Measurements from ENCODE around the gene IL16.
"Not testable (repeated sequence)": the region's sequence is repeated elsewhere in the genome, so short reads cannot be mapped to it uniquely, and the experiment has no call there.

The IL16 gene

DNA sequence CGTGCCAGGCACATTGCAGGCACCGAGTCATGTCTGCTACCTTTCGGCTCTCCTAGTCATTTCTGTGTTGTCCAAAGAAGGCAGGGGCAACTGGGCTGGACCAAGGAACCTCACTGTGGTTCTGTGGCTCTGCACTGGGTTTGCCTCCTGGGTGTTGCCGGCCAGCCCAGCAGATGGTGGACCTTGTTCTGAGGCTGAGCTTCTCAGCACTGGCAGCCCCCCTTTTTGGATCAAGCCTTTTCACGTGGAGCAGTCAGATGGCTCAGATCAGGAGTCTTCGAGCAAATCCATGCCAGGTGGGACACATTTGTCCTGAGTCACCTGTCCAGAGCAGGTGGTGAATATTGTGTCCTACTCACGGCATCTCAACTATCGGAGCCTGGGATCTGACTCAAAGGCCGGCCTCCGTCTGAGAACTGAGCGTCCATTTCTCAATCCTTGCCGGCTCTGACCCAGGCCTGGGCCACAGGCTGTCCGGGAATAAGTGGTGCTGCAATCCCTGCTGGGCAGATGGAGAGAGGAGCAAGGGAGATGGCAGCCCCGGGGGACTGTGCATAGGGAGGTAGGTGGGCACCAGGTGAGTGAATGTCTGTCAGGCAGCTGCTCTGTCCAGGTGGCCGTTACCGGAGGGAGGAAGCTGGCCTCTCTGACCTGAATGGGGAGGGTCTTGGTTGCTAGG is at the start of gene IL16:
IL16 (plus strand) TSS at position 304 of the 679 bp plus-strand sequence. CDS start 28,521 bp downstream, outside the sequence.
- DNase-seq, result no peak

- DNase-seq, result no peak
These were observed 45.3 kb upstream of the IL16 start for GRCh38 chr15:81151389-81151788.

DNA sequence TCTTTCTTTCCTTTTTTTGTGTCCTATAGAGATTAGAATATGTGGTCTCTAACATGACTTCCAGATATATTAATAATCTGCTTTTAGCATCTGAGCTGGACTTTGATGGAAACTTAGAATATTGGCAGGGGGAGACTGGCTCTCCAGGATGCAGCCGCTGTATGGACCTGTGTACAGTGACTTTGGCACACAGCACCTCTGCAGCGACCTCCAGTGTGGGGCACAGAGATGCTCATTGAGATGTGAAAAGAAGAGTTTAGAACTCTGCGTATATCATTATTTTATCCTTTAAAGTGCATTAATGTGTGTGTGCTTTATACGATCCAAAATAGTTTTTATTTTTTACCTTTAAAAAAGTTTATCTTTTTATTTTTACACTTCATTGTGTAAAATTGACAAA is 44.3 kb upstream of the IL16 start:
- DNase-seq, result peak; percentile 0

DNA sequence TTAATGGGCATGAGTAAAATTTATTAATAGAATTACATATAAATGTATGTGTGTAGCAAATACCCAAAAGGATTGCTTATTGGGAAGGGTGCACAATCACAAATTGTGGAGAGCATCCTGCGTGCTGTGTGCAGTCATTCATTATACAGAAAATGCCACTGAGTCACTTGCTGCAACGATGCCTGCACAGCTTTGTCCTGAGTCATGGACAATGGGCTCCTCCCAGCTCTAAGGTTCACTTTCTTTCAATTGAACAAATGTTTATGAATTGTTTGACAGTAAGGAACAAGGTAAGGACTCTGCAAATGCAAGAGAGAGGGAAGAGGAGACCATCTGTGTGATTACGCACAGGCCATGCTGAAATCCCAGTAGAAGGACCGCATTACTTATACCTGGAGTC is 43.9 kb upstream of the IL16 start:
- DNase-seq, result no peak

DNA sequence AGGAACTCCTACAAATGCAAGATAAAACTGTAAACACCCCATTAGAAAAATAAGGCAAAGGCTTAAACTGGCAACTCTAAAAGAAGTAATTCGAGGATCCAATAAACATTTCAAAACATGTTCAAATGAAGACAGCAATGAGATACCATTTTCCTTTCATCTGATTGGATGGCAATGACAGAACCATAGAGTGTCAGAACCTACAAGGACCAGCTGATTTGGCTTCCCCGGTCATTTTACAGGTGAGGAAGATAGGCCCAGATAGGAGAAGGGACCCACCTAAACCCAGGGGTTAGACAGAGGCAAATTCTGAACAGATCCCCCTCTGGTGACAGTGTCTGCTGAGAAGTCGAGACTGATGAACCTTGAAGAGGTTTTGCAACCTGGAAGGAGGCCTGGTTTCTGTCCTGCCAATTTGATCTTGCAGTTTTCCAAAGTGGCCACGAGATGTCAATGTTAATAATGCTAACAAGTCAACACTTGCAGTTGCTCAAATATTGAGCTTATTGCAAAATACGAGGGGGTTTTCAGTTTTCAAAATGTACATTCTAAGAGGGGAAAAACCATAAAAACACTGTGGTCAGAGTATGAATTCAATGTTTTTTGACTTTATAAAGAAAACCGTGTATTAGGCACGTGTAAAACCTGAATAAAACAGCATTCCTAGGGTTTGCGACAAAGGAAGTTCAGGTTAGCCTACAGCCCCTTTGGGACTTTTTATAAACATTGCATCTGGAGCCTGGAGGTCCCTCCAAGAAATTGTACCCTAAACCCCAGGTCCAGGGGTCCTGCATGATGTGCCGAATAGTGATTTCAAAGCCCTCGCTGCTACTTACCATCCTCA is 41.1 kb upstream of the IL16 start:
- DNase-seq, result no peak

- no peak for DNase-seq
These were observed 40.4 kb upstream of the IL16 start for GRCh38 chr15:81156324-81156723.

DNA sequence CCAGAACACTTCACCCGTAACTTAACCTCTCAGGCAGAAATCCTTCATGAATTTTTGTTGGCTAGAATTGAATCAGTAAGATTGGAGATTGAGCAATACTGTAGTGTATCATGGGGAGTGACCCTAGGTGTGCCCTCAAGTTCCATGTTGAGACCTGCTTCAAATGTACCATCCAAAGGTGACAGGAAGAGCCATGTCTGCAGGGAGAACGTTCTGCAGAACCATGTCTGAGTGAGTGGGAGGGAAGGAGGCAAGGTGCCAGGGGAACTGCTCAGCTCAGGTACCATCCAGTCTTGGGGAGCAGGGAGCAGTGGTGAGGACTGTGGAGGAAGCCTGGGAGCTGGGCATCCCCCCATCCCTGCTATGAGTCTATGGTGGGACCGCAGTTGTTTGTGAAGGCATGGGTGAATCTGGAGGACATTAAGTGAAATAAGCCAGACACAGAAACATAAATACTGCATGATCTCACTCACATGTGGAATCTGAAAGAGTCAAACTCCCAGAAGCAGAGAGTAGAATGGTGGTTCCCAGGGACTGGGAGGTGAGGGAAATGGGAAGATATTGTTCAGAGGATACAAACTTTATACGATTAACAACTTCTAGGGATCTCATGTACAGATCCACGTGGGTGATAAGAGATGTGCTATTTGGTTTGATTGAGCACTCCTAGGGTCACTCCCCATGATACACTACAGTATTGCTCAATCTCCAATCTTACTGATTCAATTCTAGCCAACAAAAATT is 39.3 kb upstream of the IL16 start:
- DNase-seq, result no peak

GRCh38 chr15:81157939-81158223 is 38.8 kb upstream of the IL16 start:
- no peak for DNase-seq

DNA sequence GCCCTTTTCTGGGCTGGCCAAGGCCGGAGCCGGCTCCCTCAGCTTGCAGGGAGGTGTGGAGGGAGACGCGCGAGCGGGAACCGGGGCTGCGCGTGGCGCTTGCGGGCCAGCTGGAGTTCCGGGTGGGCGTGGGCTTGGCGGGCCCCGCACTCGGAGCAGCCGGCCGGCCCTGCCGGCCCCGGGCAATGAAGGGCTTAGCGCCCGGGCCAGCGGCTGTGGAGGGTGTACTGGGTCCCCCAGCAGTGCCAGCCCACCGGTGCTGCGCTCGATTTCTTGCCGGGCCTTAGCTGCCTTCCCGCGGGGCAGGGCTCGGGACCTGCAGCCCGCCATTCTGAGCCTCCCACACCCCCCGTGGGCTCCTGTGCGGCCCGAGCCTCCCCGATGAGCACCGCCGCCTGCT is 38.1 kb upstream of the IL16 start:
- DNase-seq, result not testable (repeated sequence)

GRCh38 chr15:81160312-81161159 is 36.1 kb upstream of the IL16 start:
- DNase-seq, result peak; percentile 11

DNA sequence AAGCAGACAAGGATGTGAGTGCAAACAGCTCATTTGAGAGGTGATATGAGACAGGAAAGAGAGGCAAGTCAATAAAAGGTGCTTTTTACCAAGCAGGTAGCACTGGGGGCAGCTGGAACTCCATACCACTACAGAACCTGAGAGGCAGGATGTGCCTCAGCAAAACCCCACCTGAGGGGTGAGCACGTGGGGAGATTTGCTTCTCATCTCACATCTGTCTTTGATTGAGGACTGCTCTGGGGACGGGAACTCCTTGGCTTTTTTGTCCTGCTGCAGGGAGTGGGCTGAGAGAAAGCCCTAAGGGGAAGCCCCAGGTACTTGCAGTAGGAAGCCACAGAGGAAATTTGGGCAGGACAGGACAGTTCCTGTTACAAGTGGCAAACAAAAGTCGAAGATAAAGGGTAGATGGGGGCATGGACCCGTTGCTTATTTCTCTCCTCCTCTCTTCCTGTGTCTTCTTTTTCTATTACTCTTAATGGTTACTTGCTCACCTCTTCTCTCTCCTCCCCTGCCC is 35.5 kb upstream of the IL16 start:
- DNase-seq, result no peak

GRCh38 chr15:81161851-81162250 is 34.8 kb upstream of the IL16 start:
- no peak for DNase-seq

DNA sequence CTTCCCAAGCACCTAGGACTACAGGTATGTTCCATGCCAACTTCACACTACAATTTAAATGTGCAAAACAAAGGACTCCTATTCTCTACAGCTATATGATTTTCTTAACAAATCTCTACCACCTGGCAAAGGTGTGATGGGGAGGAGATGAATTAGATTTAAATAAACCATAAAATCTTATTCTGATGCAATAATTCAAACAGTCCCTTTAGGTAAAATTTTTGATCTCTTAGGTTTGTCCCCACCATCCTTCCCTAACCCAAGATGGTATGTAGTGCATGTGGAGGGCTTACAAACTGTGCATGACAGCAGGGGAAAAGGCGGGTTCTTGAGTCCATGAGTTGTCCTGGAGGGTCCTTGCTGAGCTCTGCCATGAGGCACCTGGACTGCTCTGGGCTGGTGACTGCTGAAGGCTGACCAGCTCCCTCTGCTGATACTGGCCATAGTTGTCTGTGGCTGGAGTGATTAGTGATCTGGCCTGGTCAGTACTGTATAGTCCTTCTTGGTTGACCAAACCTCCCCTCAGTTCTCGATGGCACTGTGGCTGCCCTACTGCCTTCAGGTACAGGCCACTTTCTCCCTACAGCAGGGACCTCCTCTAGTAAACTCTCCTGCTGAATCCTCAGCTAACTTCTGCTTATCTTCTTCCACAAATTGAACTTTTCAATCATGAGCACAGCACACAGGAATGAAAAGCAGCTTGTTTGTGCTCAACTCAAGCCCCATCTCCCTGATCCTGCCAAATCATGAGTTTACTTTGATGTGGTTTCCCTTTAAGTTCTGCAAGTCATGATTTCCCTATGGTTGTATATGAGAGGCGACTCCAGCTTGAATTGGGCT is 32.5 kb upstream of the IL16 start:
- no peak for DNase-seq

DNA sequence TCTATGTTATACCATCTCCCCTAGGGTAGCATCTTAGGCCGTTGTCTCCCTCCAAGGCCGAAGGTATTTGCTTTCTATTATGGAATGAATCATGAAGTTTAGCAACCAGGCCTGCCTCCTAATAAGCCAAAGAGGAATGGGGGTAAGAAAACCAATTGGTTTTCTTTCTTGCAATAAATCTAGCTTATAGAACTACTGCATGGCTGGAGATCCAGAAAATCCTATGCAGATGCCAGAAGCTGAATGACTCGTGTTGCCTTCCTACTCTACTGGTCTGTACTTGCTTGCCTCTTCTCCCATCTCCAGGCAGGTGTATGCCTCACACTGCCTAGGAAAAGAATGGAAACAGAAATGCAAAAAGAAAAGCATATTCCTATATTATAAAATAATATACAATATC is 31.1 kb upstream of the IL16 start:
- DNase-seq, result no peak

- no peak for DNase-seq
These were observed 29.9 kb upstream of the IL16 start for GRCh38 chr15:81166636-81167305.

GRCh38 chr15:81168131-81168526 is 28.6 kb upstream of the IL16 start:
- DNase-seq, result no peak

- DNase-seq, result no peak
These were observed 28.0 kb upstream of the IL16 start for GRCh38 chr15:81168644-81169043.

GRCh38 chr15:81170511-81170910 is 26.2 kb upstream of the IL16 start:
- no peak for DNase-seq

DNA sequence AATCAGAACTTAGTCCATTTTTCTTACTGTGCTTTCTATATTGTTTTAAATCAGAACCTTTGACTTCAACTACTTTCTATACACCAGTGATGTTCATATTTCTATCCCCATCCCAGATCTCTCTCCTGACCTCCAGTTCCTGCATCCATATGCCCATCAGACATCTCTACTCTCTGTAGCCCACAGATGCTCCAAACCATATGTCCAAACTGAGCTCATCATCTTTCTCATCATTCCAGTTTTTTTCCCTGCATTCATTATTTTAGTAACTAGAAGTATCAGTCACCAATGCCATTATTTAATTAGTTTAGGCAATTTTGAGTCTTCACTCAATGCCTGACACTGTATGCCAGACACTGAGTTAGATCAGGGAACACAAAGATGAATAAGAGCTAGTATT is 25.4 kb upstream of the IL16 start:
- DNase-seq, result no peak

DNA sequence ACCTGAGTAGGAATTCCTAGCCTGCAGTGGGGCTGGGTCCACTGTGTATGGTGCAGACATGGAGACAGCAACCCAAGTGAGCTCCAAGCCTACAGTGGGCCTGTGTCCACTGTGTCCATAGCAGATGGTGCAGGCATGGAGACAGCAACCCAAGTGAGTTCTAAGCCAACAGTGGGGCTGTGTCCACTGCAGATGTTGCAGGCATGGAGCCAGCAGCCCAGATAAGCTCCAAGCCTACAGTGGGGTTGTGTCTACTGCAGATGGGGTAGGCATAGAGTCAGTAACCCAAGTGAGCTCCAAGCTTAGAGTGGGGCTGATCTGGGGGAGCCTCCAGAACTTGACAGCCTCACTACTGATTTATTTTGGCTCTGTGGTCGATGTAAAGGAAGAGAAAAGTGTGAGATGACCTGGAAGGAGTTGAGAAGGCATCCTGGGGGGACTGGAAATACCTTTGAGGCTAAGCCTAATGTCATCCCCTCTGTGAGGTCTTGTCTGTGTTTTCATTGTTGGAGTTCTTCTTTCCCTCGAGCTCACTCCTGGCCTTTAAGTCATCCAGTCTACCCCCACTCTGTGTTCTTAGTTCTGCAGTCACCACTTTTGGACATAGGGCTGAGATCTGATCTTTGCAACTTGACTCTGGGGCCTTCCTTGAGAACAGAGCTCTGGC is 22.4 kb upstream of the IL16 start:
- DNase-seq, result no peak
